Endodermal cell (in vitro differentiated cells): ENCODE data around the gene OSBPL3. TPM values are rescaled to one million over a fixed set of nuclear protein-coding genes. Genes with fewer than 3 reads are reported as not detected.

Source experiments
- DNase-seq: peaks from one replicate; pipeline ENCODE4 v3.0.0-alpha.2; 2017
- H3K27ac ChIP-seq: 2 replicates; pipeline ENCODE4 v1.5.1; 2013; ENCODE audit warnings: mild to moderate bottlenecking, low read depth, low read length, moderate library complexity
- H3K27me3 ChIP-seq: 2 replicates; pipeline ENCODE4 v1.6.1; 2013; ENCODE audit warnings: mild to moderate bottlenecking, low read length, moderate library complexity; ENCODE audit not compliant: insufficient read depth, control insufficient read depth, poor library complexity, severe bottlenecking
- H3K36me3 ChIP-seq: 2 replicates; pipeline ENCODE4 v1.7.0; 2013; ENCODE audit warnings: mild to moderate bottlenecking, low read length, moderate library complexity; ENCODE audit not compliant: control insufficient read depth, insufficient read depth
- H3K4me1 ChIP-seq: one replicate; pipeline ENCODE4 v1.7.0; 2013; ENCODE audit warnings: low read length; ENCODE audit not compliant: control insufficient read depth, insufficient read depth
- H3K4me3 ChIP-seq: 2 replicates; pipeline ENCODE4 v1.5.1; 2013; ENCODE audit warnings: mild to moderate bottlenecking, low read length, moderate library complexity
- H3K9ac ChIP-seq: 2 replicates; pipeline ENCODE4 v1.6.1; 2013; ENCODE audit warnings: mild to moderate bottlenecking, low read length, moderate library complexity; ENCODE audit not compliant: poor library complexity, severe bottlenecking; ENCODE audit errors: extremely low read depth
- H3K9me3 ChIP-seq: 2 replicates; pipeline ENCODE4 v1.6.1; 2013; ENCODE audit warnings: mild to moderate bottlenecking, low read length, moderate library complexity; ENCODE audit not compliant: control insufficient read depth
- H3K27ac Mint-ChIP-seq: 2 replicates; pipeline ENCODE4 v1.8.0; 2020; ENCODE audit warnings: mixed read lengths
- H3K27me3 Mint-ChIP-seq: 2 replicates; pipeline ENCODE4 v1.8.0; 2021; ENCODE audit warnings: mild to moderate bottlenecking, mixed read lengths; ENCODE audit not compliant: insufficient read depth
- H3K36me3 Mint-ChIP-seq: 2 replicates; pipeline ENCODE4 v1.8.0; 2020; ENCODE audit warnings: low read depth, mixed read lengths
- H3K4me1 Mint-ChIP-seq: 2 replicates; pipeline ENCODE4 v1.8.0; 2020; ENCODE audit warnings: mixed read lengths
- H3K4me3 Mint-ChIP-seq: 2 replicates; pipeline ENCODE4 v1.8.0; 2020; ENCODE audit warnings: mild to moderate bottlenecking, moderate library complexity, mixed read lengths
- H3K9me3 Mint-ChIP-seq: 2 replicates; pipeline ENCODE4 v1.8.0; 2020; ENCODE audit warnings: mild to moderate bottlenecking, mixed read lengths
- CTCF ChIP-seq: fragments of 200-600 bp; sonication (generic); conservative IDR thresholded peaks from 2 replicates; pipeline ENCODE4 v1.5.0; 2021; ENCODE audit warnings: antibody characterized with exemption, mild to moderate bottlenecking
- WGBS, 2 experiments: methylation state at CpG; one replicate each; pipeline versions ENCODE4 v1.1.5 to v1.1.7; 2013; ENCODE audit warnings: missing lambda C conversion rate in 2 of 2, mixed read lengths in 1 of 2; ENCODE audit not compliant: insufficient coverage in 1 of 2, insufficient read length in 1 of 2; 5-methylcytosine and 5-hydroxymethylcytosine counted together
- total RNA-seq, 2 donors: library from RNA; stranded (reverse); fragmentation: NEBNext Ultra II Directional in 1 of 2; extraction: Animal tissue kit (Norgen Biotek cat#: 25700) in 1 of 2; gene quantifications; 2 replicates in 1 of 2; 3 replicates in 1 of 2; pipeline ENCODE4 v1.2.1, GENCODE V29; 2021

Gene OSBPL3
- total RNA-seq, 2 donors from 2014 or later = 9.8 to 11.3 TPM

DNA sequence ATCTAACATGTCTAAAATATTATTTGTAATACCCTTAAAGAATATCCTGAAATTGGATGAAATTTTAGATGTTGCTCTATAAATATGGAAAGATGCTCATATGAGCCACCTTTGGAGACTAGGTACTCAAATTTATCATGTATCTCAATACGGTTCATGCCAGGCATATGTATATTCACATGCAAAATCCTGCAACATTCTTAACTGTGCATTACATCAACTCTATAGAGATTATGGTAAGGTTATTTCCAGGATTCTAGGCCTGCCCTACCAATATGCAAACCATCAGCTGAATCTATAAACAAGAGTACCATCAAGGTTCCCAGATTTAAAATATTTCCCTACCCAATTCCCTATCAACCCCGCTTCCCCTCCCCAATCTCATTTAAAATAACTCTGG, 27.5 kb downstream of the OSBPL3 start:
- WGBS, 2 experiments = 100% methylated on average over 1 of the region's 2 CpGs; no CpG with 5 or more reads in 1 of the 2 experiments
- no peak overlapping the region for H3K4me3 ChIP-seq
- H3K4me1 Mint-ChIP-seq = no peaks in the 10 kb centered on the region

GRCh38 chr7:24951441-24951980, 28.5 kb downstream of the OSBPL3 start:
- Mint-ChIP-seq H3K4me1 (peaks cover 5% of the 10 kb centered on the region), H3K36me3 (no peaks in the 10 kb centered on the region), H3K27ac (no peak overlapping the region), H3K4me3 (no peak overlapping the region), H3K27me3 (no peaks in the 10 kb centered on the region), H3K9me3 (no peaks in the 10 kb centered on the region)
- H3K27ac ChIP-seq = no peak overlapping the region
- H3K9me3 ChIP-seq = no peaks in the 10 kb centered on the region
- H3K27me3 ChIP-seq = no peaks in the 10 kb centered on the region
- WGBS, 2 experiments = 84 to 100% methylated on average over 1 to 3 of the region's 3 CpGs
- no peaks in the 10 kb centered on the region for H3K36me3 ChIP-seq
- DNase-seq = no peak
- H3K4me3 ChIP-seq = no peak overlapping the region
- no peak for TF ChIP-seq CTCF
- H3K9ac ChIP-seq = no peak overlapping the region
- no peaks in the 10 kb centered on the region for H3K4me1 ChIP-seq

More for the DNA sequence above, 27.5 kb downstream of the OSBPL3 start:
- Histone ChIP-seq H3K9me3 (no peaks in the 10 kb centered on the region), H3K27ac (no peak overlapping the region), H3K4me1 (no peaks in the 10 kb centered on the region), H3K27me3 (no peaks in the 10 kb centered on the region), H3K9ac (no peak overlapping the region), H3K36me3 (no peaks in the 10 kb centered on the region)
- no peaks in the 10 kb centered on the region for H3K9me3 Mint-ChIP-seq
- no peak overlapping the region for H3K27ac Mint-ChIP-seq
- no peaks in the 10 kb centered on the region for H3K36me3 Mint-ChIP-seq
- no peak overlapping the region for H3K4me3 Mint-ChIP-seq
- DNase-seq = no peak
- no peak for TF ChIP-seq CTCF
- H3K27me3 Mint-ChIP-seq = no peaks in the 10 kb centered on the region

DNA sequence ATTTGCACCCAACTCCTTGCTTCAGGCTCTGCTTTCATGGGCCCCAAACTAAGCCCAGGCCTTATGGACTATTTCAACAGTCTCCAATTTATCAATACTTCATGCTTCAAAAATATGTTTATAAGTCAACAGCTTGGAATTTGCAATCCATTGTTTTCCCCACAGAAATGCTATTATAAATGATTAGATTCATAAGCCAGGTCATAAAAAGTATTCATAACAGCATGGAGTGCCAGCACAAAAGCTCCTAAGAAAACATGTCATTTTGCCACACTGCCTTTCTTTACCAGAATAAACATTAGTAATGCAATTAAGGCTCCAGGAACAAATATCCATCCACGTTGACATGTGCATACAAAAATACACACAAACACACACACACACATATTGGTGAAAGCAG, 30.1 kb downstream of the OSBPL3 start:
- no peaks in the 10 kb centered on the region for H3K9me3 Mint-ChIP-seq
- H3K36me3 Mint-ChIP-seq = no peaks in the 10 kb centered on the region
- H3K9me3 ChIP-seq = no peaks in the 10 kb centered on the region
- no peak overlapping the region for H3K4me3 ChIP-seq
- no peak overlapping the region for H3K27ac ChIP-seq
- no peak for TF ChIP-seq CTCF
- H3K27me3 ChIP-seq = no peaks in the 10 kb centered on the region
- 96 to 100% methylated on average over 1 of the region's 1 CpG for WGBS, 2 experiments
- H3K4me1 Mint-ChIP-seq = peaks cover 11% of the 10 kb centered on the region
- H3K4me3 Mint-ChIP-seq = no peak overlapping the region
- no peak overlapping the region for H3K9ac ChIP-seq
- DNase-seq = no peak
- H3K36me3 ChIP-seq = no peaks in the 10 kb centered on the region
- no peaks in the 10 kb centered on the region for H3K27me3 Mint-ChIP-seq
- no peak overlapping the region for H3K27ac Mint-ChIP-seq
- H3K4me1 ChIP-seq = no peaks in the 10 kb centered on the region
